GM04503 (cell line): ENCODE results near the gene TMEM14C.

Source experiments
- DNase-seq: peaks from one replicate; pipeline ENCODE4 v3.0.0-alpha.2; 2012; ENCODE audit warnings: low read depth

Gene TMEM14C

DNA sequence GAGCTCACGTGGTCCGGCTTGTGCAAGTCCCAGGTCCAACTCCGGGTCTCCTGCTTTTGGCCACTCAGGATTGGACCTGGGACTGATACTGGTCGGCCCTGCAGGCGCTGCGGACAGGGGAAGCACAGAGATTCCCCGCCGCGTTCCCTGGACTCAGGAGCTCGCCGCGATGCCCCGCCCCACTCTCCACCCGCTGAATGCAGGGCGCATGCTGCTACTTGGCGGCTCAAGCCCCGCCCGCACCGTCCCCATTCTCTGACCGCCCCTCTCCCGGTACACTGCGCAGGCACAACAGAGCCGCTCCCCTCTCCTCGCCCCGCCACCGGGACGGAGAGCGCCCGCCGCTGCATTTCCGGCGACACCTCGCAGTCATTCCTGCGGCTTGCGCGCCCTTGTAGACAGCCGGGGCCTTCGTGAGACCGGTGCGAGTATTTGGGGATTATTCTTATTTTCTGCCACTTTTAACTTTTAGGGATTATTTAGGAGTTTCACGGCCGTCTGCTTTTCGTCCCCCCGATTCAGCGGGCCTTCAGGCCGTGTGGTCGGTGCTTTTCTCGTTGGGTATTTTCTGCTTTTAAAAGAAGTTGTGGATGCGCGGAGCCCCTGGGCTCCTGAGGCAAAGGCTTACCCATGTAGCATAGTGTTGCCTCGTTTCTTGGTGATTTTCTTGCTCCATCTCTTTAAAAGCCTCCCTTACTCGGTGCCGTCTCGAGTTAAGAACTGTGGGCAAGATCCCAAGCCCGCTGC lies at the start of gene TMEM14C:
TMEM14C (plus strand) TSS at position 251 of the 747 bp plus-strand sequence. CDS start 1,544 bp downstream, outside the sequence.
- DNase-seq = peak; percentile 91

DNA sequence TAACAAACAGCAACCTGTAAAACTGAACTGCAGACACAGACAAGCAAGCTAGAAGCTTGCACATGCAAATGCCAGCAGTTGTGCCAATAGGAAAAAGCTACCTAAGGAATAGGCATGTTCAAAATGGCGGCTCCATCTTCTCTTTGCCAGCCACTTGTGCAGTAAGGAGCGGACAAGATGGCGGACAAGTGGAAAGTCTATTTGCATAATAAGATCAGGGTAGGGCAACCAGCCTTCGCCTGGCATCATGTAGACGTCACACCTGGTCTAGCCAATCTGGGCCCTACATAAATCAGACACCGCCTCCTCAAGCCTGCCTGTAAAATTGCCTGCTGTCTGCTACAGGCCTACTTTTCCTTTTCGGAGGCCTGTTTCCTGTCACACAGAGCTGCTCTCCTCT lies 46.5 kb upstream of the TMEM14C start:
- no peak for DNase-seq

DNA sequence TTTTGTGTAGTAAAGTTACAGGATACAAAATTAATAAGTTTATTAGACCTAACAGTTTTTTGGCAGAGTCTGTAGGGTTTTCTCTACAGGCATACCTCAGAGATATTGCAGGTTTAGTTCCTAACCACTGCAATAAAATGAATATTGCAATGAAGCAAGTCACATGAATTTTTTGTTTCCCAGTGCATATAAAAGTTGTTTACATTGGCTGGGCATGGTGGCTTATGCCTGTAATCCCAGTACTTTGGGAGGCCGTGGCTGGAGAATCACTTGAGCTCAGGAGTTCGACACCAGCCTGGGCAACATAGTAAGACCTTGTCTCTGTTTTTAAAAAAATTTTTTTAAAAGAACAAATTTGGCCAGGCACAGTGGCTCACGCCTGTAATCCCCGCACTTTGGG lies 44.4 kb upstream of the TMEM14C start:
- no peak for DNase-seq

DNA sequence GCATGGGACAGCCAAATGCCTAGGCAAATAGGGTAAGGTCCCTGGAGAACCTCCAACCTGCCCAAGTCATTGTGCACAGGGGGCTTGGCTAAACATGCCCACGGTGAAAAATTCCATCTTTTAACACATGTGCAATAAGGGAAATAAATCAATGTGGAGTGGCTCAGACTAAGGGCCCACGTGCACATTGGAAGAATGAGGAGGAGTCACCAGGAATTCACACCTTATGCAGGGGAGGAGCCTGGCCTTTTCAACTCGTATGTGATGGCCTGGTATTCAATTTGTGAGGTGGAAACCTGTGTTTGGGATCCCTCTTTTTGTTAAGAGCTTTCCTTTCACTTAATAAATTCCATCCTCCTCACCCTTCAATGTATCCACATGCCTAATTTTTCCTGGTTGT lies 41.1 kb upstream of the TMEM14C start:
- DNase-seq = no peak

DNA sequence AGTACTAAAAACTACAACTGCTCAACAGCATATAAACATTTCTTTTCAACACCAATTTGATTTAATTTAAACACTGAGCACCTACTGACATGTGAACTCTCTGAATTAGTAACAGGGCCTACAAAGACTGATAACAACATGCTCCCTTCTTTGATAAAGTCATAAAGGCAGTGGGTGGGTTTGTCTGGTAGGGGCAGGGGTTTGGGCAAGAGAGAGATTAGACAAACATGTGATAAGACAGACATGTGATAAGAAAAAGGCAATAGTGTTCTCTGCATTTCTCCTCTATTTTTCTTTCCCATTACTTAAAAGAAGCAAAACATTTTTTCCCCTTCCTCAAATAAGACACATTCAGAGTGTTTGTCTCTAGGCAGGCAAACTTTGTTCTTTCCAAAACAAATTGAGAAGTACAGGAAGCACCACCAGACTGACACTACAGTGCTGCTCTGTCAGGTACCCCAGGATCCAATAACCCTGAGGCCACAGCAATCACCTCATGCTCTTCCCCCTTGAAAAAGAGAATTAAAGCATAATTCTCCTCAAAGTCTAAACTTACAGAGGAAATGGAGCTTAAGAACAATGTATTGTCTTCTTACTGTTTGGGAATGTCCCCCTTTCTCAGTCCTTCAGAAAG lies 40.4 kb upstream of the TMEM14C start:
- DNase-seq = no peak

DNA sequence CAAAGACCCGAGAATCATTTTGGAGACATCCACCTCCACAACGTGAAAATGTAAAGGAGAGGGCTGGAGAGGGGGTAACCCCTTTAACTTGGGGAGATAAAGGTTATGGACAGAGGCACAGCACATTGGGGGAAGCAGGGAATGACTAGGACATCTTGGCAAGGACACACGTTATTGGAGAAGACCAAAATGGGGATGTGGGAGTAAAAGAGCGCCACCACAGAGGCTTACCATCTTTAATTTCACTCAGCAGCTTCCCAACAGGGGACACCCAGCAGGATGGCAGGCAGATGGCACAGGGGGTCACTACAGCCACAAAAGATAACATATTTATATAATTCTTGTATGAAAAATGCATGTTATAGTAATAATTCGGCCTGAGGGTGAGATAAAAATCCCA lies 38.3 kb upstream of the TMEM14C start:
- no peak for DNase-seq

DNA sequence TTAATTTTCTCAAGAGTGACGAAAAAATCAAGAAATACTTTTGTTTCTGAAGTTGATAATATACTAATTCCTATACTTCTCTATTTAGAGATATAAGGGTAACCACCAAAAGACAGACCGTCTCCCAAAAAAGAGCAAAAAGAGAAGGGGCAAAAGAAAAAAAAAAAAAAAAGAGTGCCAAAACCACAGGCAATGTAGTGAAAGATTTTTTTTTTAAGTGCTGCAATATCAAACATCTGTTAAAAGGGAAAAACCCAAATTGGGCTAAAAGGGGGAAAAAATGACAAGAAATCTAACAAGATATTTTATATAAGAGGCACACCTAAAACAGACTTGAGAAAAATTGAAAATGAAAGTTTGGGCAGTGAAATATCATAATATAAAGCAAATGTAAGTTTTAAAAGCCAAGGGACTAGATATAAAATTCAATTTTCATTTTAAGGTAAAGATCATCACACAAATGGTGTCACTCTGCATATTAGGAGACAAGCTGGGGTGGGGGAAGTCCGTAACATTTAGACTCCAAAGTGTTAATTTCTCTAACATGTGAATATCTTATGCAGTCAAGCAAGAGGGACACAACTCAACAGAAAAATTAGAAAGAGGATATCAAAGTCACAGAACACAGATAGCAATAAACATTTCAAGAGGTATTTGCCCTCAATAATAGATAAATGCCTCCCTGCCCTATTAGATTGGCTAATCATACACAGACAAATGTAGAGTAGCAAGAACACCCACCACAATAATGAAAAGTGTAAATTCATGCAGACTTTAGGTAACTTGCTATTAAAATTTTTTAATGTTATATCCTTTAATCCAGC lies 37.6 kb upstream of the TMEM14C start:
- no peak for DNase-seq

DNA sequence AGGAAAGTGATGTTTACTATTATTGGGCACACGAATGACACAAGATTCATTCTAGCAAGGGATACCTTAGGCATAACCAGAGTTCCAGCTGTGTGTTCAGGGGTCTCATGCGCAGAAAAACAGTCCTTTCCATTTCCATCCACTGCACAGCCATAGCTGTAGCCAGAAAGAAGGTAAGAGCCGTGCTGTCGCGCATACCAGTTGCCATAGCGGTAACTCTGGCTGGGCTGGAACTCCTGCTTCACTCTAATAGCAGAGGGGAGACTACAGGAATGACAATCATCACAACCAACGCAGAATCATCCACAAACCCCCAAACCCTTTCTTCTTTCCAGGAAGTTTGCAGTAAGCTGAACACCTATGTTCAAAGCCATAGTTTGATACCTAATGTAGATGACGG lies 36.0 kb upstream of the TMEM14C start:
- DNase-seq = no peak

DNA sequence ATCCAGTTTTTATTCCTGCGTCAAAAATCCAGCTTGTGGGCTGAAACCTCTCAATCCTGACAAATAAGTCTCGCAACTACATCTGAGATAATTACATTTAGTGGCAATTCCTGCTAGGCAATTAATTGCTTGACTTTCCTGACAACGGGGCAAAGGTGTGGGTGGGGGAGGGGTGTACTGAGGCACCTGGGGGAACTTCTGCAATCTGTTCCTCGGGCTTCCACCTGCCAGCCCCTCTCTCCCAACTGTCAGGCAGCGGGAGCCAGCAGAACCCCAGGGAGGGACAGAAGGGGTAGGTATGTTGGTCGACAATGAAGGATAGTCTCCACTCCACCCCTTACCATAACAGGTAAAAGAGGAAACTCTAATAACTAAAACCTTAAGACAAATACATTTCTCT lies 35.3 kb upstream of the TMEM14C start:
- DNase-seq = no peak

DNA sequence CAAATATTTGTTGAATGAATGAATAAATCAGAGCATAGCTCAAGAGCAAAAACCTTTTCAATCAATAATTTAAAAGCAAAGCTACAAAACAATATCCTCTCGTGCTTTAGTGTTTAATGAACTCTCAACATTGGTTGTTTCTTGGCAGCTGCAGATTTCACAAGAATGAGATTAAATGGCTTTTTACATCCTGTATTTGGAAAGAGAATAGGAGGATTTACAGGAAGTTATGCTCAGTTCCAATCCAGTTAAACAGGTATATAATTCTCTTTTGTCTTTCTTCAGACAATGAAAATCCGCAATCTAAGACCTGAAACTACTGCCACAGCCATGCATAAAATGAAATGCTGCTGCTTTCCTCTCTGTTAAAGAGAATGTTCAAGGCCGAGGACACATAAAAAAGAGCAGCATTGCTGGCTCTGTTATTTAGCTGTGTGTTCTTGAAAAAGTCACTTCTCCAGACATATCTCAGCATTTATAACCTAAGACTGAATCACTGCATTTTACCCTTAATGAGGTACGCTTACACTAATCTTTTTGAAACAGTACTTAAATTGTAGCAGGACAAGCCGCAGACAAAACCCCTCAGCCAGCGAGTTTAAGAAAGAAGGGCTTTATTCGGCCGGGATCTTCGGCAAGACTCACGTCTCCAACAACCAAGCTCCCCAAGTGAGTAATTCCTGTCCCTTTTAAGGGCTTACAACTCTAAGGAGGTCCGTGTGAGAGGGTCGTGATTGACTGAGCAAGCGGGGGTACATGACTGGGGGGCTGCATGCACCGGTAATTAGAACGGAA lies 32.0 kb upstream of the TMEM14C start:
- DNase-seq = no peak

DNA sequence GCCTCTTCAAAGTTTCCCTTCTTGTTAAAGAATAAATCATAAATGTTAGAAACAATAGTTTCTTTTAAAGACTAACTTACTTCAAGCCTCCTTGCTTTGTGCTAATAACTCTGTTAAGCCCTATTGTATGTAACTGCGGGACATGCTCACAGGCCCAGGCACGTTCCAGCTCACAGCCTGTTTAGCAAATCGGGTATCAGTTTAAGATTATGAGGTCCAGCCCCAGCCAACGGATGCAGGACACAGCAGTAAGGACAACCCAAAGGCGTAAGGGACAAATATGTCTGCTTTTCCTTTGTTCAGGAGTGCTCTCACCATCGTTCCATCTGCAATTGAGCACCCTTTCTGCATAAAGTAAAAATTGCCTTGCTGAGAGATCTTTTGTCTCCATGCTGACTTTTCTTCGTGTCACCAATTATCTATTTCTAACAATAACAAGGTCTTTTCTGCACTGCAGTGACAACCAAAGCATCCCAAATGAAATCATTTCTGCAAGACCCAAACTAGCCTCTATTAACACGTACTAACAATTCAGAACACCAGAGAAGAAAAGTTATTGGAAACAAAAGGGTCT lies 29.8 kb upstream of the TMEM14C start:
- no peak for DNase-seq

DNA sequence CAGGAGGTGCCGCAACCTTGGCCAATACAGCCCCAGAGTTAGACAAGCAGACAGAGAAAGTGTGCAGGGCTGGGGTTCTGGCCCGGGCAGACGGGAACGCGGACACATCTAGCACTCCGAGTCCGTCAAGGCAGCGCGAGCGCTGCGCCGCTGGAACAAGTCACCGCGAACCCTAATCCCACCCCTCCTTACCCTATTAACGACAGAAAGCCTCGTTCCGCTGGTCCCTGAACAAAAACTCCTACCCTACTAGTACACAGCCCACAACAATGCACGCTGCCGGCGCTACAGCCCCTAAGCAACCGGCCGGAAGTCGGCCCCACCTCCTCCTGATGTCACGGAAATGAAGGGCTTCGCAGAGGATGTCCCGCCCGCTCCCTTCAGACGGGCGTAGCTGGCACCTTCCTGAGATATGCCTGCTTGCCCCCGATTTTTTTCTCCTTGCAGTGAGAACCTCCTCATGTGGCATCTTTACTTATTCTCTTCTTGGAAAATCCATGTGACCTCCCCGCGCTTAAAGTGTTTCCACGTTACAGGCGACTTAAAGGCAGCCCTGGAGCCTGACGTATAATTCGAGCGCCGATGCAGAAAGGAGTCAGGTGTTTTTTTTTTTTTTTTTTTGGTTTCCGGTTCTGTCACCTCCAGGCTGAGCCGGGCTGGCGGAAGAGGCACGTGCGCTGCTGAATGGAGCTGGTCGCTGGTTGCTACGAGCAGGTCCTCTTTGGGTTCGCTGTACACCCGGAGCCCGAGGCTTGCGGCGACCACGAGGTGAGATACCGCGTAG lies 28.4 kb upstream of the TMEM14C start, which contains the start of the genes C6orf52 and PAK1IP1:
C6orf52 (minus strand) TSS at position 315 of the 784 bp plus-strand sequence. CDS start 7,066 bp downstream, outside the sequence.
PAK1IP1 (plus strand) TSS at position 671 of the 784 bp plus-strand sequence; CDS start at position 685, 14 bp downstream.
- DNase-seq = peak; percentile 76

DNA sequence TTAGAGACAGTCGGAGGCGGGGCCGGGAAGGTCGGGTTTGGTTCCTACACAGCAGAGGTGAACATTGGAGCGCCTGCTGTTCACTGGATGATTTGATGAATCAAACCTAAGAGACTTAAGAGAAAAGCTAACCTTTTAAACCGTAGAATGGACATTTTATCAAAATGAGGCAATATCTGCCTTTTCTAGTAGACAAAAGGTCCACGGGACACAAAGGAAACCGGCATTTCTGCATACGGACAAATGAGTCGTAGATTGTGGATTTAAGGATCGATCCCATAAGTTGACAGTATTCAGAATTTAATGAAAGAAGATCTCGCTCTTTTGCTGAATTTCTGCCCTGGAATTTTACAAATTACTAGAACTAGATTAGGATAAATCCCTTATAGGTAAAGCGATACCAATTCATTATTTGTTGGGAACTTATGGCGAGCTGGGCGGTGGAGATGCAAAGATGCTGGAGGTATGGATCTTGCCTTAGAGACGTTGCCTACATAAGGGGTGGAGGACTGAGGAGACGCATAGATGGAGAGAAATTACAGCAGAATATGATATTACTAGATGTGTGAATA lies 27.7 kb upstream of the TMEM14C start:
- DNase-seq = no peak

DNA sequence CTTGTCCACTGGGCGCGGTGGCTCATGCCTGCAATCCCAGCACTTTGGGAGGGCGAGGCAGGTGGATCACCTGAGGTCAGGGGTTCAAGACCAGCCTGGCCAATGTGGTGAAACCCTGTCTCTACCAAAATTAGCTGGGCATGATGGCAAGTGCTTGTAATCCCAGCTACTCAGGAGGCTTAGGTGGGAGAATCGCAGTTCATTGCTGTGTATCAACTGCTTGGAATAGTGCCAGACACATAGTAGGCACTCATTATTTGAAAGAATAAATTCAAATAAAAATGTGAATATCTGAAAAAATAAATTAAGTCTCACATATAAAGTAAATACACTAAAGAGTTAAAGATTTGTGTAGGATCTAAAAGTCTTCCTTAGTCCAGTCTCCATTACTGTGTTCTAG lies 26.2 kb upstream of the TMEM14C start:
- no peak for DNase-seq

DNA sequence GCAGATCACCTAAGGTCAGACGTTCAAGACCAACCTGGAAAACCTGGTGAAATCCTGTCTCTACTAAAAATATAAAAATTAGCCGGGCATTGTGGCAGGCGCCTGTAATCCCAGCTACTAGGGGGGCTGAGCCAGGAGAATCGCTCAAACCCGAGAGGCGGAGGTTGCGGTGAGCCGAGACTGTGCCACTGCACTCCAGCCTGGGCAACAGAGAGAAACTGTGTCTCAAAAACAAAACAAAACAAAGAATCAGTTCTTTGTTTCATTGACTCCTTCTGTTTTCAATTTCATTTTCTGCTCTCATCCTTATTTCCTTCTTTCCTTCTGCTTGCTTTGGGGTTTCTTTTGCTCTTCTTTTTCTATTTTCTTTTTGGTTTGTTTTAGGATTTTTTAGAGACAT lies 8.9 kb upstream of the TMEM14C start:
- no peak for DNase-seq

DNA sequence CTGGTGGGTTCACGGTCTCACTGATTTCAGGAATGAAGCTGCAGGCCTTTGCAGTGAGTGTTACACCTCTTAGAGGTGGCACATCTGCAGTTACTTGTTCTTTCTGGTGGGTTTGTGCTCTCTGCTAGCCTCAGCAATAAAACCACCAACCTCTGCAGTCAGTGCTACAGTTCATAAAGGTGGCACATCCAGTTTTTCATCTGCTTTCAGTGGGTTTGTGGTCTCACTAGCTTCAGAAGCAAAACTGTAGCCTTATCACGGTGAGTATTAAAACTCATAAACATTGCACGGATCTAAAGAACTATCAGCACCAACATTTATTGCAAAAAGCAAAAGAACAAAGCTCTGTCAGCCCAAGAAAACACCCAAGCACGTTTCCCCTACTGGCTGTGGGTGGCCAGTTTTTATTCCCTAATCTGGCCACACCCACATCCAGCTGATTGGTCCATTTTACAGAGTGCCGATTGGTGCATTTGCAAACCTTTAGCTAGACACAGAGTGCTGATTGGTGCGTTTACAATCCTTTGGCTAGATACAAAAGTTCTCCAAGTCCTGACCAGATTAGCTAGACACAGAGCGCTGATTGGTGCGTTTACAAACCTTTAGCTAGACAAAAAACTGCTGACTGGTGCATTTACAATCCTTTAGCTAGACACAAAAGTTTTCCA lies 3.4 kb upstream of the TMEM14C start:
- DNase-seq = no peak

DNA sequence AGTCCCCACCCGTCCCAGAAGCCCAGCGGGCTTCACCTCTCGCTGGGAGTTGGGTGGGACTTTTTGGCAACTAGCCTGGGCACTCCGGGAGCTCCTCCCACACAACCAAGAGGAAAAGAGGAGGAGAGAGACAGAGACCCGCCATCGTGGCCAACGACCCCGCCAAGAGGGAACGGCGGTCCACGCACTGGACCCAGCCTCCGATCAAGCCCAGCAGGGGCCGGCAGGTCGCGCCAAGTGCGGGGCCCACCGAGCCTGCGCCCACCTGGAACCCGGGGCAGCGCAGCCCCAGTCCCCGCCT lies 3.0 kb upstream of the TMEM14C start:
- DNase-seq = no peak

DNA sequence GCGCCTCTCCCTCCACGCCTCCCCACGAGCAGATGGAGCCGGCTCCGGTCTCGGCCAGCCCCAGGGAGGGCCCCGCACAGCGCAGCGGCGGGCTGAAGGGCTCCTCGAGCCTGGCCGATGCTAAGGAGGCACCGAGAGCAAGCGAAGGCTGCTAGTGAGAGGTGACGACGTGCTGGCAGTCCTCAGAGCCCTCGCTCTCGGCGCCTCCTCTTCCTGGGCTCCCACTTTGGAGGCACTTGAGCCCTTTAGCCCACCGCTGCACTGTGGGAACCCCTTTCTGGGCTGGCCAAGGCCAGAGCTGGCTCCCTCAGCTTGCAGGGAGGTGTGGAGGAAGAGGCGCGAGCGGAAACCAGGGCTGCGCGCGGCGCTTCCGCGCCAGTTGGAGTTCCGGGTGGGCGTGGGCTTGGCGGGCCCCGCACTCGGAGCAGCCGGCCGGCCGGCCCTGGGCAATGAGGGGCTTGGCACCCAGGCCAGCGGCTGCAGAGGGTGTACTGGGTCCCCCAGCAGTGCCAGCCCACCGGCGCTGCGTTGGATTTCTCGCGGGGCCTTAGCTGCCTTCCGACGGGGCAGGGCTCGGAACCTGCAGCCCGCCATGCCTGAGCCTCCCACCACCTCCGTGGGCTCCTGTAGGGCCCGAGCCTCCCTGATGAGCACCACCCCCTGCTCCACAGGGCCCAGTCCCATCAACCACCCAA lies 2.5 kb upstream of the TMEM14C start:
- DNase-seq = no peak
